K562 (cell line): ENCODE results near the gene SPTLC1.

Experiments used
- CREB1 ChIP-seq, 2 experiments: sonication (generic) in 1 of 2; formaldehyde crosslinking in 1 of 2; IDR thresholded peaks; 2 replicates each; pipeline versions ENCODE4 v1.6.1 to v1.8.0; 2012 to 2022; ENCODE audit warnings: inconsistent platforms in 1 of 2, mild to moderate bottlenecking in 1 of 2, missing genetic modification reagents in 1 of 2, moderate library complexity in 1 of 2
- EZH2 ChIP-seq: IDR thresholded peaks from 2 replicates; pipeline ENCODE4 v1.6.1; 2012; ENCODE audit warnings: low read depth, mild to moderate bottlenecking, inconsistent platforms, low read length, borderline replicate concordance
- FOXK2 ChIP-seq, 2 experiments: fragments of 450-650 bp; IDR thresholded peaks in 1 of 2; conservative IDR thresholded peaks in 1 of 2; 2 replicates each; pipeline ENCODE4 v1.6.1; 2016; ENCODE audit warnings: low read depth in 2 of 2, mild to moderate bottlenecking in 1 of 2
- HNRNPK ChIP-seq: fragments of 200-400 bp; formaldehyde crosslinking; IDR thresholded peaks from one replicate; pipeline ENCODE4 v1.6.1; 2018; ENCODE audit warnings: mild to moderate bottlenecking, low read depth, low read length; ENCODE audit not compliant: poor library complexity, severe bottlenecking
- JUND ChIP-seq, 2 experiments: IDR thresholded peaks; 2 replicates in 1 of 2; 3 replicates in 1 of 2; pipeline ENCODE4 v1.6.1; 2011; ENCODE audit warnings: borderline replicate concordance in 2 of 2, low read depth in 2 of 2, low read length in 2 of 2, improper control_type of control experiment in 1 of 2, missing biosample characterization in 1 of 2, missing genetic modification characterization in 1 of 2, missing genetic modification reagents in 1 of 2
- TCF7L2 ChIP-seq: fragments of 150-350 bp; IDR thresholded peaks from 2 replicates; pipeline ENCODE4 v1.6.1; 2016; ENCODE audit warnings: low read depth, mild to moderate bottlenecking, low read length, moderate library complexity
- ZNF23 ChIP-seq: fragments of 250-450 bp; sonication (Bioruptor Pico); IDR thresholded peaks from 2 replicates; pipeline ENCODE4 v1.4.0; 2020; ENCODE audit warnings: mild to moderate bottlenecking
- TF ChIP-seq, protein P1 (sequence below): sonication (generic); formaldehyde crosslinking; IDR thresholded peaks from 2 replicates; pipeline ENCODE4 v1.5.0; 2020; ENCODE audit warnings: missing genetic modification reagents

DNA sequence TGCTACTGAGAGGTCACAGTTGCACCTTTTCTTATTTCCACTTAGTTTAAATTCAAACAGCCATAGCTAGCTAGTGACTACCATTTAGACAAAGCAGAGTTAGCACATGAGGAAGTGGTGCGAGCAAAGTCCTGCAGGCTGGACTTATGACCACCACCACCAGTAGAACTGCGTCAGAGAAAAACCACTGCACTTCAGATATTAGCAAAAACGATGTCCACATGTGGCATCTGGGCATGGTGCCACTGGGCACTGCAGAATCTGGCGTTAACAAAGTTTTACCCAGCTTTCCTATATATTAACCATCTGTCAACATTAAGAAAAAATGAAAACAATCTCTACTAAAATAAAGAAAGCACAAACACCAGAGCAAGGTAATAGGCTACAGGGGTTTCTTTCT, 80.1 kb downstream of the SPTLC1 start:
- TF ChIP-seq CREB1 (IDR thresholded peaks at IDR 0.05) (no peak), CREB1 (CRISPR knock-in tag; IDR thresholded peaks at IDR 0.05) (no peak), HNRNPK (no peak), TCF7L2 (no peak), EZH2 (no peak), ZNF23 (no peak), JUND (IDR thresholded peaks at IDR 0.05; ENCODE audit: borderline replicate concordance, low read depth, low read length) (no peak), JUND (tag; IDR thresholded peaks at IDR 0.05; ENCODE audit: borderline replicate concordance, low read depth, low read length) (no peak), FOXK2 (conservative IDR thresholded peaks at IDR 0.05 in 1 of 2, IDR thresholded peaks at IDR 0.05 in 1 of 2; ENCODE audit: low read depth in 2 of 2) (no peak)
- TF ChIP-seq, protein P1, sequence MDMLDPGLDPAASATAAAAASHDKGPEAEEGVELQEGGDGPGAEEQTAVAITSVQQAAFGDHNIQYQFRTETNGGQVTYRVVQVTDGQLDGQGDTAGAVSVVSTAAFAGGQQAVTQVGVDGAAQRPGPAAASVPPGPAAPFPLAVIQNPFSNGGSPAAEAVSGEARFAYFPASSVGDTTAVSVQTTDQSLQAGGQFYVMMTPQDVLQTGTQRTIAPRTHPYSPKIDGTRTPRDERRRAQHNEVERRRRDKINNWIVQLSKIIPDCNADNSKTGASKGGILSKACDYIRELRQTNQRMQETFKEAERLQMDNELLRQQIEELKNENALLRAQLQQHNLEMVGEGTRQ = no peak
